ENCODE measurements around the gene PPFIA1.

DNA sequence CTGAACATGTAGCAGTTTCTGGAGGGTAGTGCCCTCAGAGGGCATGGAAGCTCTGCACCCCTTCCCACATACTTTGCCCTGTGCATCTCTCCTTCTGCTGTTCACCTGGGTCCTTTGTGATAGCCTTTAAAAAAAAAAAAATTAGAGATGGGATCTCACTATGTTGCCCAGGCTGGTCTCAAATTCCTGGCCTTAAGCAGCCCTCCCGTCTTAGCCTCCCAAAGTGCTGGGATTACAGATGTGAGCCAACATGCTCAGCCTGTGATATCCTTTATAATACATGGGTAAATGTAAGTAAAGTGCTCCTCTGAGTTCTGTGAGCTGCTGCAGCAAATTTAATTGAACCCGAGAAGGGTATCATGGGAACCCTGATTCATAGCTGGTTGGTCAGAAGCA is 33.7 kb downstream of the PPFIA1 start:
- TF ChIP-seq ZNF302 (CRISPR knock-in tag; IDR thresholded peaks at IDR 0.05) (no peak), CEBPB (IDR thresholded peaks at IDR 0.05) (no peak), CTCF (IDR thresholded peaks at IDR 0.05) (no peak), MAZ (IDR thresholded peaks at IDR 0.05; ENCODE audit: borderline replicate concordance, low read depth, low read length) (no peak), MAX (IDR thresholded peaks at IDR 0.05) (no peak), RAD21 (conservative IDR thresholded peaks at IDR 0.05 in 1 of 2, IDR thresholded peaks at IDR 0.05 in 1 of 2) (no peak), REST (IDR thresholded peaks at IDR 0.05) (no peak), KDM1A (IDR thresholded peaks at IDR 0.05; ENCODE audit: low read depth) (no peak), POLR2A (IDR thresholded peaks at IDR 0.05; ENCODE audit: low read length) (no peak)
- TF ChIP-seq, protein P1, sequence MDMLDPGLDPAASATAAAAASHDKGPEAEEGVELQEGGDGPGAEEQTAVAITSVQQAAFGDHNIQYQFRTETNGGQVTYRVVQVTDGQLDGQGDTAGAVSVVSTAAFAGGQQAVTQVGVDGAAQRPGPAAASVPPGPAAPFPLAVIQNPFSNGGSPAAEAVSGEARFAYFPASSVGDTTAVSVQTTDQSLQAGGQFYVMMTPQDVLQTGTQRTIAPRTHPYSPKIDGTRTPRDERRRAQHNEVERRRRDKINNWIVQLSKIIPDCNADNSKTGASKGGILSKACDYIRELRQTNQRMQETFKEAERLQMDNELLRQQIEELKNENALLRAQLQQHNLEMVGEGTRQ (IDR thresholded peaks at IDR 0.05) = no peak
